B cell (primary cell): ENCODE data around the gene STIM1. TPM values are rescaled to one million over a fixed set of nuclear protein-coding genes. Genes with fewer than 3 reads are reported as not detected.

ENCODE experiments used
- ATAC-seq: fragments of 200-7000 bp; cut with Tn5 transposase; one replicate; pipeline ENCODE4 v1.10.0; 2021; ENCODE audit warnings: low read depth, mild to moderate bottlenecking, moderate number of reproducible peaks, moderate library complexity
- CTCF ChIA-PET: fragments of 350-600 bp; sonication (Branson Sonifier 250); formaldehyde crosslinking; loops from one replicate; lab custom pipeline; 2021; ENCODE audit warnings: antibody characterized with exemption, inconsistent platforms; lab: Charles Lee
- POLR2A ChIA-PET: fragments of 350-600 bp; sonication (Branson Sonifier 250); formaldehyde crosslinking; loops from one replicate; lab custom pipeline; 2021; ENCODE audit warnings: antibody characterized with exemption; lab: Charles Lee
- DNase-seq: peaks from one replicate; pipeline ENCODE4 v3.0.0; 2013
- H2AFZ ChIP-seq: 2 replicates; pipeline ENCODE4 v1.6.1; 2012; ENCODE audit warnings: mild to moderate bottlenecking, low read depth, low read length; ENCODE audit not compliant: insufficient read depth, poor library complexity, severe bottlenecking
- H3K27ac ChIP-seq, 2 donors: 1 replicate in 1 of 2; 2 replicates in 1 of 2; pipeline ENCODE4 v1.5.1; 2012 to 2013; ENCODE audit warnings: low read length in 2 of 2, mild to moderate bottlenecking in 2 of 2, moderate library complexity in 1 of 2
- H3K27me3 ChIP-seq, 4 experiments: fragments of 200-600 bp in 1 of 4; sonication (generic) in 1 of 4; replicated peaks in 1 of 4; 1 replicate in 2 of 4; 2 replicates in 2 of 4; pipeline versions ENCODE4 v1.6.1 to v1.7.0; 2013 to 2016; ENCODE audit warnings: low read length in 3 of 4, mild to moderate bottlenecking in 2 of 4, mixed read lengths in 1 of 4, moderate library complexity in 1 of 4; ENCODE audit not compliant: insufficient read depth in 4 of 4, control insufficient read depth in 3 of 4; ENCODE audit errors: control extremely low read depth in 1 of 4
- H3K36me3 ChIP-seq, 2 experiments: replicated peaks in 1 of 2; 1 replicate in 1 of 2; 2 replicates in 1 of 2; pipeline versions ENCODE4 v1.6.1 to v1.7.1; 2013; ENCODE audit warnings: low read length in 1 of 2; ENCODE audit not compliant: insufficient read depth in 2 of 2, control insufficient read depth in 1 of 2; ENCODE audit errors: control extremely low read depth in 1 of 2, extremely low read depth in 1 of 2
- H3K4me1 ChIP-seq, 2 donors: fragments of 200-600 bp in 1 of 2; sonication (generic) in 1 of 2; 1 replicate in 1 of 2; 2 replicates in 1 of 2; pipeline versions ENCODE4 v1.5.1 to v1.6.1; 2013 to 2017; ENCODE audit warnings: low read length in 2 of 2; ENCODE audit not compliant: control insufficient read depth in 2 of 2, insufficient read depth in 2 of 2
- H3K4me2 ChIP-seq: replicated peaks from 2 replicates; pipeline ENCODE3; 2012; ENCODE audit warnings: mild to moderate bottlenecking, low read depth, low read length; ENCODE audit not compliant: poor library complexity, severe bottlenecking
- H3K4me3 ChIP-seq, 5 experiments: fragments of 200-600 bp in 1 of 5; sonication (generic) in 1 of 5; 1 replicate in 3 of 5; 2 replicates in 2 of 5; pipeline versions ENCODE4 v1.5.1 to v1.7.0; 2011 to 2016; ENCODE audit warnings: low read length in 4 of 5, mild to moderate bottlenecking in 4 of 5, low read depth in 2 of 5, control low read depth in 1 of 5, moderate library complexity in 1 of 5; ENCODE audit not compliant: insufficient read depth in 1 of 5; ENCODE audit errors: control extremely low read depth in 1 of 5, extremely low read depth in 1 of 5
- H3K79me2 ChIP-seq: fragments of 200-600 bp; sonication (generic); one replicate; pipeline ENCODE4 v1.6.0; 2016; ENCODE audit warnings: low read length; ENCODE audit not compliant: control insufficient read depth, insufficient read depth
- H3K9ac ChIP-seq: fragments of 200-600 bp; sonication (generic); 2 replicates; pipeline ENCODE4 v1.6.1; 2017; ENCODE audit warnings: mild to moderate bottlenecking, low read length, moderate library complexity
- H3K9me3 ChIP-seq, 3 donors: one replicate each; pipeline versions ENCODE4 v1.6.1 to v1.7.1; 2013; ENCODE audit warnings: low read length in 2 of 3; ENCODE audit not compliant: control insufficient read depth in 2 of 3, insufficient read depth in 1 of 3; ENCODE audit errors: control extremely low read depth in 1 of 3
- H4K20me1 ChIP-seq: 2 replicates; pipeline ENCODE4 v1.6.0; 2012; ENCODE audit warnings: mild to moderate bottlenecking, low read length; ENCODE audit not compliant: insufficient read depth, control insufficient read depth, poor library complexity, severe bottlenecking
- H3K27ac Mint-ChIP-seq: one replicate; pipeline ENCODE4 v1.8.0; 2021; ENCODE audit warnings: mixed read lengths
- H3K27me3 Mint-ChIP-seq: one replicate; pipeline ENCODE4 v1.8.0; 2021; ENCODE audit warnings: mixed read lengths
- H3K4me1 Mint-ChIP-seq: one replicate; pipeline ENCODE4 v1.8.0; 2021; ENCODE audit warnings: mixed read lengths
- H3K4me3 Mint-ChIP-seq: one replicate; pipeline ENCODE4 v1.8.0; 2021; ENCODE audit warnings: mixed read lengths
- H3K9me3 Mint-ChIP-seq: one replicate; pipeline ENCODE4 v1.8.0; 2022; ENCODE audit warnings: mixed read lengths; ENCODE audit not compliant: insufficient read depth
- CTCF ChIP-seq: fragments of 200-600 bp; IDR thresholded peaks from one replicate; pipeline ENCODE4 v1.8.0; 2022; ENCODE audit warnings: antibody characterized with exemption, mild to moderate bottlenecking
- EZH2 ChIP-seq: IDR thresholded peaks from 2 replicates; pipeline ENCODE4 v1.6.1; 2012; ENCODE audit warnings: borderline replicate concordance, low read depth, mild to moderate bottlenecking, moderate library complexity, low read length; ENCODE audit not compliant: insufficient read depth, poor library complexity, severe bottlenecking
- WGBS: methylation state at CpG from one replicate; pipeline ENCODE4 v1.1.5; 2013; ENCODE audit warnings: missing lambda C conversion rate; ENCODE audit not compliant: insufficient coverage; 5-methylcytosine and 5-hydroxymethylcytosine counted together
- intact Hi-C: fragments of 100-400 bp; cut with micrococcal nuclease; formaldehyde crosslinking; loops from one replicate; pipeline ENCODE4 v1.10.0; 2022
- polyA plus RNA-seq: library from polyadenylated mRNA; depleted of rRNA; stranded (reverse); fragments of >200 nt; gene quantifications from 2 replicates; pipeline ENCODE4 v1.2.3, GENCODE V29; 2012
- small RNA-seq: library from RNA; depleted of rRNA; stranded (forward); fragments of <200 nt; gene quantifications from one replicate; pipeline ENCODE3, GENCODE V24; 2012; ENCODE audit warnings: low replicate concordance, low read depth; ENCODE audit not compliant: insufficient read length
- total RNA-seq, 2 donors: library from RNA; stranded (reverse); fragments of 120-200 nt in 1 of 2; gene quantifications; 1 replicate in 1 of 2; 2 replicates in 1 of 2; pipeline versions ENCODE4 v1.2.3 to v1.2.4, GENCODE V29; 2013 to 2022

Gene STIM1
- total and polyA plus RNA-seq, 2 donors (not counting 1 experiment from before 2014, with no cell fraction given): 59.4 to 76.7 TPM

- H3K79me2 ChIP-seq: no peaks in the 10 kb centered on the region
- ATAC-seq: no peak
- H3K27ac ChIP-seq: no peak overlapping the region
- intact Hi-C loops: no loop called here
- WGBS: 100% methylated on average over 2 of the region's 2 CpGs
- H3K9me3 ChIP-seq: peaks cover 3 to 17% (median 14%) of the 10 kb centered on the region in 3 donors
- DNase-seq: no peak
- no peak overlapping the region for H3K9ac ChIP-seq
- H3K36me3 ChIP-seq: peaks cover 3 to 27% of the 10 kb centered on the region in 2 experiments
- no peaks in the 10 kb centered on the region for H3K27me3 Mint-ChIP-seq
- no peaks in the 10 kb centered on the region for H4K20me1 ChIP-seq
- H3K4me3 ChIP-seq: no peak overlapping the region
- H3K4me1 ChIP-seq: no peaks in the 10 kb centered on the region
- CTCF ChIA-PET: no interaction called here
- H2AFZ ChIP-seq: no peak overlapping the region
- H3K27ac Mint-ChIP-seq: no peak overlapping the region
- no peaks in the 10 kb centered on the region for H3K27me3 ChIP-seq
- H3K4me1 Mint-ChIP-seq: no peaks in the 10 kb centered on the region
- peaks cover 15% of the 10 kb centered on the region for H3K9me3 Mint-ChIP-seq
- TF ChIP-seq EZH2 (no peak), CTCF (no peak)
- no peak overlapping the region for H3K4me3 Mint-ChIP-seq
- H3K4me2 ChIP-seq: no peak overlapping the region
- POLR2A ChIA-PET: no interaction called here
Observed at GRCh38 chr11:4140067-4140636, 284.7 kb downstream of the STIM1 start.

Small RNA genes lying within 50 kb of the gene (small RNA-seq; reads per million reads assigned to genes)
- gene AC087441.2 (not detected), gene RF00409 (not detected), gene RPS29P20 (not detected)

Other genes with a start within 250 kb of the STIM1 start
- not detected in 2 replicates for gene ART5, start 213.7 kb upstream of the STIM1 start, total RNA-seq
- not detected in 2 replicates for gene ART5, start 213.7 kb upstream of the STIM1 start, polyA plus RNA-seq
- not detected in 2 replicates for gene ART1, start 210.5 kb upstream of the STIM1 start, total RNA-seq
- not detected in 2 replicates for gene ART1, start 210.5 kb upstream of the STIM1 start, polyA plus RNA-seq
- gene CHRNA10, start 184.3 kb upstream of the STIM1 start, total RNA-seq: 4.0 and 5.2 TPM in 2 replicates
- gene CHRNA10, start 184.3 kb upstream of the STIM1 start, polyA plus RNA-seq: 1.2 and 2.1 TPM in 2 replicates
- gene NUP98, start 58.1 kb upstream of the STIM1 start, total RNA-seq: 105 and 111 TPM in 2 replicates
- gene NUP98, start 58.1 kb upstream of the STIM1 start, polyA plus RNA-seq: 92.3 and 99.8 TPM in 2 replicates
- gene PGAP2, start 47.1 kb upstream of the STIM1 start, total RNA-seq: 20.5 and 20.8 TPM in 2 replicates
- 46.4 and 47.1 TPM in 2 replicates for gene PGAP2, start 47.1 kb upstream of the STIM1 start, polyA plus RNA-seq
- gene RHOG, start 14.7 kb upstream of the STIM1 start, total RNA-seq: 96.6 and 102 TPM in 2 replicates
- gene RHOG, start 14.7 kb upstream of the STIM1 start, polyA plus RNA-seq: 141 and 191 TPM in 2 replicates
- 22.2 and 24.5 TPM in 2 replicates for gene RRM1, start 239.1 kb downstream of the STIM1 start, total RNA-seq
- gene RRM1, start 239.1 kb downstream of the STIM1 start, polyA plus RNA-seq: 6.0 and 8.6 TPM in 2 replicates